Panc1 (cell line): ENCODE data around the gene CHCHD3.

Experiments used
- POLR2AphosphoS5 ChIP-seq: IDR thresholded peaks from 2 replicates; pipeline ENCODE4 v1.6.1; 2012; ENCODE audit warnings: mild to moderate bottlenecking, low read depth, low read length, moderate library complexity
- REST ChIP-seq, 2 experiments: IDR thresholded peaks; 2 replicates each; pipeline ENCODE4 v1.6.1; 2011 to 2012; ENCODE audit warnings: low read depth in 2 of 2, control low read depth in 1 of 2, low read length in 1 of 2, mild to moderate bottlenecking in 1 of 2, moderate library complexity in 1 of 2; ENCODE audit not compliant: insufficient read depth in 1 of 2
- TCF7L2 ChIP-seq: IDR thresholded peaks from 2 replicates; pipeline ENCODE4 v1.6.1; 2011; ENCODE audit warnings: mild to moderate bottlenecking, low read depth, low read length, inconsistent platforms
- TF ChIP-seq, protein P1 (sequence below): fragments of 450-650 bp; IDR thresholded peaks from 2 replicates; pipeline ENCODE4 v1.5.1; 2017; ENCODE audit warnings: mild to moderate bottlenecking

DNA sequence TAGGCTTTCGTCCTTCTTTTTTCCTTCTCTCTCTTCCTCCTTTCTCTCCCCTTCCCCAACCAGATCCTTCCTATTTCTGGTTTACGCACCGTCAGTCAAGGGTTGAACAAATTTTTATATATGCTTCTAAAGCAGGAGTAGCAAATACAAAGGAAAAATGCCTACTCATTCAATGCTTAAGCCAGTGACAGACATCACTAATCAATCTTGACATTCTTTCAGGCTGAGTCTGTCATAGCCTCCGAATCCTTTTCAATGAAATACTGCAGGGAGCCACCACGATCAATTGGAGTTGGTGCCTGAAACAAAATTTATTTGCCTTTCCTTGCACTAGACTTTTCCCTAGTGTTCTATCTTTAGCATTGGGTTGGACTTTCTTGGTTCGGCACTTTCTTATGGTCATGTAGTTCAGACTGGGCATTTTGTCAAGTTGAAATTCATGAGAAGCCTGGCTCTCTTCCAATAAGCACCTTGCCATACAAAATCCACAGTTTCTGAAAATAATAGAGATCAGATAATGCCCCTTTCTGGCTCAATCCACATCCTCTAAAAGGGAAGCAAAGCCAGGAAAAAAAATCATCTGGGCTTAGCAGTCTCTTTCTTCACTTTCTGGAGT is 266.1 kb downstream of the CHCHD3 start:
- TF ChIP-seq, protein P1, sequence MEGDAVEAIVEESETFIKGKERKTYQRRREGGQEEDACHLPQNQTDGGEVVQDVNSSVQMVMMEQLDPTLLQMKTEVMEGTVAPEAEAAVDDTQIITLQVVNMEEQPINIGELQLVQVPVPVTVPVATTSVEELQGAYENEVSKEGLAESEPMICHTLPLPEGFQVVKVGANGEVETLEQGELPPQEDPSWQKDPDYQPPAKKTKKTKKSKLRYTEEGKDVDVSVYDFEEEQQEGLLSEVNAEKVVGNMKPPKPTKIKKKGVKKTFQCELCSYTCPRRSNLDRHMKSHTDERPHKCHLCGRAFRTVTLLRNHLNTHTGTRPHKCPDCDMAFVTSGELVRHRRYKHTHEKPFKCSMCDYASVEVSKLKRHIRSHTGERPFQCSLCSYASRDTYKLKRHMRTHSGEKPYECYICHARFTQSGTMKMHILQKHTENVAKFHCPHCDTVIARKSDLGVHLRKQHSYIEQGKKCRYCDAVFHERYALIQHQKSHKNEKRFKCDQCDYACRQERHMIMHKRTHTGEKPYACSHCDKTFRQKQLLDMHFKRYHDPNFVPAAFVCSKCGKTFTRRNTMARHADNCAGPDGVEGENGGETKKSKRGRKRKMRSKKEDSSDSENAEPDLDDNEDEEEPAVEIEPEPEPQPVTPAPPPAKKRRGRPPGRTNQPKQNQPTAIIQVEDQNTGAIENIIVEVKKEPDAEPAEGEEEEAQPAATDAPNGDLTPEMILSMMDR, result no peak
- TF ChIP-seq REST (IDR thresholded peaks at IDR 0.05; ENCODE audit: insufficient read depth in 1 of 2, low read depth in 2 of 2, low read length in 1 of 2) (no peak), TCF7L2 (no peak), POLR2AphosphoS5 (no peak)
